H1 (cell line): ENCODE measurements around the gene PTPRG.

Experiments
- ASH2L ChIP-seq: fragments of 200-600, 300-600 bp; sonication (generic); IDR thresholded peaks from one replicate; pipeline ENCODE4 v1.7.1; 2017; ENCODE audit warnings: low read length
- E2F6 ChIP-seq: IDR thresholded peaks from 2 replicates; pipeline ENCODE4 v1.6.1; 2012; ENCODE audit warnings: inconsistent platforms
- POLR2A ChIP-seq, 2 experiments: IDR thresholded peaks; 1 replicate in 1 of 2; 2 replicates in 1 of 2; pipeline ENCODE4 v1.6.1; 2011; ENCODE audit warnings: low read depth in 2 of 2, low read length in 2 of 2, mild to moderate bottlenecking in 2 of 2; ENCODE audit errors: control extremely low read depth in 1 of 2
- RAD21 ChIP-seq, 2 experiments: IDR thresholded peaks in 1 of 2; conservative IDR thresholded peaks in 1 of 2; 2 replicates each; pipeline ENCODE4 v1.6.1; 2011; ENCODE audit warnings: low read depth in 2 of 2, low read length in 2 of 2, improper control_type of control experiment in 1 of 2, inconsistent platforms in 1 of 2, mild to moderate bottlenecking in 1 of 2, moderate library complexity in 1 of 2
- SP2 ChIP-seq: IDR thresholded peaks from 2 replicates; pipeline ENCODE4 v1.6.1; 2012; ENCODE audit warnings: mild to moderate bottlenecking, low read length, inconsistent platforms
- TF ChIP-seq, protein P1 (sequence below): fragments of 300-600 bp; sonication (generic); IDR thresholded peaks from 2 replicates; pipeline ENCODE4 v1.7.1; 2012; ENCODE audit warnings: low read length, moderate library complexity, mild to moderate bottlenecking, inconsistent platforms; ENCODE audit not compliant: insufficient replicate concordance

GRCh38 chr3:62248734-62249483 is 687.5 kb downstream of the PTPRG start:
- TF ChIP-seq RAD21 (IDR thresholded peaks at IDR 0.05 in 1 of 2, conservative IDR thresholded peaks at IDR 0.05 in 1 of 2; ENCODE audit: low read depth in 2 of 2, low read length in 2 of 2) (no peak), SP2 (no peak), E2F6 (no peak), ASH2L (no peak), POLR2A (IDR thresholded peaks at IDR 0.05; ENCODE audit: control extremely low read depth in 1 of 2, low read depth in 2 of 2, low read length in 2 of 2) (no peak)
- TF ChIP-seq, protein P1, sequence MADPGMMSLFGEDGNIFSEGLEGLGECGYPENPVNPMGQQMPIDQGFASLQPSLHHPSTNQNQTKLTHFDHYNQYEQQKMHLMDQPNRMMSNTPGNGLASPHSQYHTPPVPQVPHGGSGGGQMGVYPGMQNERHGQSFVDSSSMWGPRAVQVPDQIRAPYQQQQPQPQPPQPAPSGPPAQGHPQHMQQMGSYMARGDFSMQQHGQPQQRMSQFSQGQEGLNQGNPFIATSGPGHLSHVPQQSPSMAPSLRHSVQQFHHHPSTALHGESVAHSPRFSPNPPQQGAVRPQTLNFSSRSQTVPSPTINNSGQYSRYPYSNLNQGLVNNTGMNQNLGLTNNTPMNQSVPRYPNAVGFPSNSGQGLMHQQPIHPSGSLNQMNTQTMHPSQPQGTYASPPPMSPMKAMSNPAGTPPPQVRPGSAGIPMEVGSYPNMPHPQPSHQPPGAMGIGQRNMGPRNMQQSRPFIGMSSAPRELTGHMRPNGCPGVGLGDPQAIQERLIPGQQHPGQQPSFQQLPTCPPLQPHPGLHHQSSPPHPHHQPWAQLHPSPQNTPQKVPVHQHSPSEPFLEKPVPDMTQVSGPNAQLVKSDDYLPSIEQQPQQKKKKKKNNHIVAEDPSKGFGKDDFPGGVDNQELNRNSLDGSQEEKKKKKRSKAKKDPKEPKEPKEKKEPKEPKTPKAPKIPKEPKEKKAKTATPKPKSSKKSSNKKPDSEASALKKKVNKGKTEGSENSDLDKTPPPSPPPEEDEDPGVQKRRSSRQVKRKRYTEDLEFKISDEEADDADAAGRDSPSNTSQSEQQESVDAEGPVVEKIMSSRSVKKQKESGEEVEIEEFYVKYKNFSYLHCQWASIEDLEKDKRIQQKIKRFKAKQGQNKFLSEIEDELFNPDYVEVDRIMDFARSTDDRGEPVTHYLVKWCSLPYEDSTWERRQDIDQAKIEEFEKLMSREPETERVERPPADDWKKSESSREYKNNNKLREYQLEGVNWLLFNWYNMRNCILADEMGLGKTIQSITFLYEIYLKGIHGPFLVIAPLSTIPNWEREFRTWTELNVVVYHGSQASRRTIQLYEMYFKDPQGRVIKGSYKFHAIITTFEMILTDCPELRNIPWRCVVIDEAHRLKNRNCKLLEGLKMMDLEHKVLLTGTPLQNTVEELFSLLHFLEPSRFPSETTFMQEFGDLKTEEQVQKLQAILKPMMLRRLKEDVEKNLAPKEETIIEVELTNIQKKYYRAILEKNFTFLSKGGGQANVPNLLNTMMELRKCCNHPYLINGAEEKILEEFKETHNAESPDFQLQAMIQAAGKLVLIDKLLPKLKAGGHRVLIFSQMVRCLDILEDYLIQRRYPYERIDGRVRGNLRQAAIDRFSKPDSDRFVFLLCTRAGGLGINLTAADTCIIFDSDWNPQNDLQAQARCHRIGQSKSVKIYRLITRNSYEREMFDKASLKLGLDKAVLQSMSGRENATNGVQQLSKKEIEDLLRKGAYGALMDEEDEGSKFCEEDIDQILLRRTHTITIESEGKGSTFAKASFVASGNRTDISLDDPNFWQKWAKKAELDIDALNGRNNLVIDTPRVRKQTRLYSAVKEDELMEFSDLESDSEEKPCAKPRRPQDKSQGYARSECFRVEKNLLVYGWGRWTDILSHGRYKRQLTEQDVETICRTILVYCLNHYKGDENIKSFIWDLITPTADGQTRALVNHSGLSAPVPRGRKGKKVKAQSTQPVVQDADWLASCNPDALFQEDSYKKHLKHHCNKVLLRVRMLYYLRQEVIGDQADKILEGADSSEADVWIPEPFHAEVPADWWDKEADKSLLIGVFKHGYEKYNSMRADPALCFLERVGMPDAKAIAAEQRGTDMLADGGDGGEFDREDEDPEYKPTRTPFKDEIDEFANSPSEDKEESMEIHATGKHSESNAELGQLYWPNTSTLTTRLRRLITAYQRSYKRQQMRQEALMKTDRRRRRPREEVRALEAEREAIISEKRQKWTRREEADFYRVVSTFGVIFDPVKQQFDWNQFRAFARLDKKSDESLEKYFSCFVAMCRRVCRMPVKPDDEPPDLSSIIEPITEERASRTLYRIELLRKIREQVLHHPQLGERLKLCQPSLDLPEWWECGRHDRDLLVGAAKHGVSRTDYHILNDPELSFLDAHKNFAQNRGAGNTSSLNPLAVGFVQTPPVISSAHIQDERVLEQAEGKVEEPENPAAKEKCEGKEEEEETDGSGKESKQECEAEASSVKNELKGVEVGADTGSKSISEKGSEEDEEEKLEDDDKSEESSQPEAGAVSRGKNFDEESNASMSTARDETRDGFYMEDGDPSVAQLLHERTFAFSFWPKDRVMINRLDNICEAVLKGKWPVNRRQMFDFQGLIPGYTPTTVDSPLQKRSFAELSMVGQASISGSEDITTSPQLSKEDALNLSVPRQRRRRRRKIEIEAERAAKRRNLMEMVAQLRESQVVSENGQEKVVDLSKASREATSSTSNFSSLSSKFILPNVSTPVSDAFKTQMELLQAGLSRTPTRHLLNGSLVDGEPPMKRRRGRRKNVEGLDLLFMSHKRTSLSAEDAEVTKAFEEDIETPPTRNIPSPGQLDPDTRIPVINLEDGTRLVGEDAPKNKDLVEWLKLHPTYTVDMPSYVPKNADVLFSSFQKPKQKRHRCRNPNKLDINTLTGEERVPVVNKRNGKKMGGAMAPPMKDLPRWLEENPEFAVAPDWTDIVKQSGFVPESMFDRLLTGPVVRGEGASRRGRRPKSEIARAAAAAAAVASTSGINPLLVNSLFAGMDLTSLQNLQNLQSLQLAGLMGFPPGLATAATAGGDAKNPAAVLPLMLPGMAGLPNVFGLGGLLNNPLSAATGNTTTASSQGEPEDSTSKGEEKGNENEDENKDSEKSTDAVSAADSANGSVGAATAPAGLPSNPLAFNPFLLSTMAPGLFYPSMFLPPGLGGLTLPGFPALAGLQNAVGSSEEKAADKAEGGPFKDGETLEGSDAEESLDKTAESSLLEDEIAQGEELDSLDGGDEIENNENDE: no peak
